H1 (cell line): Measurements from ENCODE around the gene MPRIP.

Source experiments
- BRCA1 ChIP-seq: IDR thresholded peaks from 2 replicates; pipeline ENCODE4 v1.6.1; 2012; ENCODE audit warnings: low read depth, low read length, improper control_type of control experiment
- CTCF ChIP-seq, 3 experiments: IDR thresholded peaks; 1 replicate in 2 of 3; 2 replicates in 1 of 3; pipeline versions ENCODE4 v1.5.1 to v1.6.1; 2011; ENCODE audit warnings: low read length in 3 of 3, mild to moderate bottlenecking in 3 of 3, inconsistent platforms in 2 of 3, low read depth in 1 of 3, moderate library complexity in 1 of 3; ENCODE audit not compliant: insufficient read depth in 1 of 3; ENCODE audit errors: control extremely low read depth in 1 of 3
- EGR1 ChIP-seq: IDR thresholded peaks from 2 replicates; pipeline ENCODE4 v1.6.1; 2011; ENCODE audit warnings: low read depth, low read length, borderline replicate concordance
- HDAC2 ChIP-seq, 2 experiments: fragments of 300-600 bp in 1 of 2; sonication (generic) in 1 of 2; IDR thresholded peaks; 2 replicates each; pipeline ENCODE4 v1.6.1; 2011 to 2012; ENCODE audit warnings: low read depth in 2 of 2, low read length in 2 of 2, mild to moderate bottlenecking in 2 of 2, moderate library complexity in 2 of 2, borderline replicate concordance in 1 of 2, inconsistent platforms in 1 of 2
- JUN ChIP-seq: IDR thresholded peaks from 2 replicates; pipeline ENCODE4 v1.6.1; 2011; ENCODE audit warnings: low read depth, mild to moderate bottlenecking, improper control_type of control experiment, low read length
- MAX ChIP-seq: IDR thresholded peaks from 2 replicates; pipeline ENCODE4 v1.6.1; 2012; ENCODE audit warnings: inconsistent platforms
- TAF7 ChIP-seq: optimal IDR thresholded peaks from 2 replicates; pipeline ENCODE3; 2011; ENCODE audit warnings: low read depth, mild to moderate bottlenecking, inconsistent platforms, low read length, moderate library complexity, borderline replicate concordance

GRCh38 chr17:16995930-16996329 is 46.3 kb upstream of the MPRIP start:
- no peak for TF ChIP-seq BRCA1
- no peak for TF ChIP-seq MAX
- no peak for TF ChIP-seq CTCF (IDR thresholded peaks at IDR 0.05; ENCODE audit: control extremely low read depth in 1 of 3, insufficient read depth in 1 of 3, low read depth in 1 of 3, low read length in 3 of 3)
- no peak for TF ChIP-seq EGR1
- no peak for TF ChIP-seq HDAC2 (IDR thresholded peaks at IDR 0.05; ENCODE audit: borderline replicate concordance in 1 of 2, low read depth in 2 of 2, low read length in 2 of 2)
- TF ChIP-seq JUN: no peak
- TF ChIP-seq TAF7: no peak
